Osteoblast (primary cell): ENCODE results near the gene H6PD. TPM values are rescaled to one million over a fixed set of nuclear protein-coding genes. Genes with fewer than 3 reads are reported as not detected.
A peak's percentile ranks its signal among the peaks of the same experiment; 100 is the strongest.

ENCODE experiments used
- DNase-seq: peaks from one replicate; pipeline ENCODE4 v3.0.0; 2011; ENCODE audit warnings: low spot score, mixed read lengths; ENCODE audit not compliant: insufficient read length; ENCODE audit errors: missing footprints
- H2AFZ ChIP-seq: 2 replicates; pipeline ENCODE4 v1.6.0; 2011; ENCODE audit warnings: mild to moderate bottlenecking, low read length
- H3K27ac ChIP-seq: 2 replicates; pipeline ENCODE4 v1.5.1; 2011; ENCODE audit warnings: mild to moderate bottlenecking, low read depth, low read length, moderate library complexity
- H3K27me3 ChIP-seq: 2 replicates; pipeline ENCODE4 v1.6.0; 2012; ENCODE audit warnings: mild to moderate bottlenecking, control low read depth, inconsistent platforms, low read length, moderate library complexity; ENCODE audit not compliant: insufficient read depth
- H3K36me3 ChIP-seq: 2 replicates; pipeline ENCODE4 v1.5.1; 2011; ENCODE audit warnings: mild to moderate bottlenecking, low read length, control low read depth, moderate library complexity; ENCODE audit not compliant: insufficient read depth
- H3K4me1 ChIP-seq: 2 replicates; pipeline ENCODE4 v1.5.1; 2011; ENCODE audit warnings: mild to moderate bottlenecking, low read length, control low read depth, moderate library complexity; ENCODE audit not compliant: insufficient read depth
- H3K4me2 ChIP-seq: 2 replicates; pipeline ENCODE4 v1.6.0; 2011; ENCODE audit warnings: mild to moderate bottlenecking, low read length; ENCODE audit not compliant: insufficient read depth
- H3K4me3 ChIP-seq: fragments of 200-600 bp; sonication (generic); 3 replicates; pipeline ENCODE4 v1.5.1; 2012; ENCODE audit warnings: mild to moderate bottlenecking, low read length, inconsistent platforms; ENCODE audit not compliant: insufficient read depth
- H3K79me2 ChIP-seq: 2 replicates; pipeline ENCODE4 v1.6.0; 2012; ENCODE audit warnings: mild to moderate bottlenecking, low read length, control low read depth, inconsistent platforms; ENCODE audit not compliant: insufficient read depth
- H3K9me3 ChIP-seq: 2 replicates; pipeline ENCODE4 v1.5.1; 2011; ENCODE audit warnings: low read depth, low read length, control low read depth
- H4K20me1 ChIP-seq: 2 replicates; pipeline ENCODE4 v1.6.0; 2012; ENCODE audit warnings: mild to moderate bottlenecking, low read length, control low read depth; ENCODE audit not compliant: insufficient read depth
- total RNA-seq: library from RNA; depleted of rRNA; stranded (reverse); fragments of >200 nt; gene quantifications from 2 replicates; pipeline ENCODE4 v1.2.3, GENCODE V29; 2012
- TF ChIP-seq, protein P1 (sequence below): IDR thresholded peaks from 2 replicates; pipeline ENCODE4 v1.5.1; 2011; ENCODE audit warnings: mild to moderate bottlenecking, low read depth, low read length, moderate library complexity; ENCODE audit errors: extremely low read depth

Gene H6PD
- total RNA-seq, 1 donor: 51.4 TPM

DNA sequence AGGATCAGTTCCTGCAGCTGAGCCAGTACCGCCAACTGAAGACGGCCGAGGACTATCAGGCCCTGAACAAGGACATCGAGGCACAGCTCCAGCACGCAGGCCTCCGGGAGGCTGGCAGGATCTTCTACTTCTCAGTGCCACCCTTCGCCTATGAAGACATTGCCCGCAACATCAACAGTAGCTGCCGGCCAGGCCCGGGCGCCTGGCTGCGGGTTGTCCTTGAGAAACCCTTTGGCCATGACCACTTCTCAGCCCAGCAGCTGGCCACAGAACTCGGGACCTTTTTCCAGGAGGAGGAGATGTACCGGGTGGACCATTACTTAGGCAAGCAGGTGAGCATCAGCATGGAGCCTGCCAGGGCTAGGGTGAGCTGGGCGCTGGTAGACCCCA, 10.7 kb downstream of the H6PD start:
- Histone ChIP-seq H3K36me3 (peaks cover 19% of the 10 kb centered on the region), H2AFZ (no peak overlapping the region), H3K27ac (no peak overlapping the region), H3K27me3 (no peaks in the 10 kb centered on the region), H3K4me3 (no peak overlapping the region), H3K4me2 (no peak overlapping the region), H3K79me2 (peaks cover 51% of the 10 kb centered on the region), H4K20me1 (peaks cover 3% of the 10 kb centered on the region), H3K4me1 (peaks cover 15% of the 10 kb centered on the region), H3K9me3 (no peaks in the 10 kb centered on the region)
- TF ChIP-seq, protein P1, sequence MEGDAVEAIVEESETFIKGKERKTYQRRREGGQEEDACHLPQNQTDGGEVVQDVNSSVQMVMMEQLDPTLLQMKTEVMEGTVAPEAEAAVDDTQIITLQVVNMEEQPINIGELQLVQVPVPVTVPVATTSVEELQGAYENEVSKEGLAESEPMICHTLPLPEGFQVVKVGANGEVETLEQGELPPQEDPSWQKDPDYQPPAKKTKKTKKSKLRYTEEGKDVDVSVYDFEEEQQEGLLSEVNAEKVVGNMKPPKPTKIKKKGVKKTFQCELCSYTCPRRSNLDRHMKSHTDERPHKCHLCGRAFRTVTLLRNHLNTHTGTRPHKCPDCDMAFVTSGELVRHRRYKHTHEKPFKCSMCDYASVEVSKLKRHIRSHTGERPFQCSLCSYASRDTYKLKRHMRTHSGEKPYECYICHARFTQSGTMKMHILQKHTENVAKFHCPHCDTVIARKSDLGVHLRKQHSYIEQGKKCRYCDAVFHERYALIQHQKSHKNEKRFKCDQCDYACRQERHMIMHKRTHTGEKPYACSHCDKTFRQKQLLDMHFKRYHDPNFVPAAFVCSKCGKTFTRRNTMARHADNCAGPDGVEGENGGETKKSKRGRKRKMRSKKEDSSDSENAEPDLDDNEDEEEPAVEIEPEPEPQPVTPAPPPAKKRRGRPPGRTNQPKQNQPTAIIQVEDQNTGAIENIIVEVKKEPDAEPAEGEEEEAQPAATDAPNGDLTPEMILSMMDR: no peak
- no peak for DNase-seq

- TF ChIP-seq, protein P1: no peak
- H3K27me3 ChIP-seq: no peaks in the 10 kb centered on the region
- H3K4me2 ChIP-seq: no peak overlapping the region
- DNase-seq: no peak
- H4K20me1 ChIP-seq: peaks cover 3% of the 10 kb centered on the region
- H3K4me3 ChIP-seq: no peak overlapping the region
- H3K9me3 ChIP-seq: no peaks in the 10 kb centered on the region
- H2AFZ ChIP-seq: no peak overlapping the region
- peaks cover 51% of the 10 kb centered on the region for H3K79me2 ChIP-seq
- H3K27ac ChIP-seq: no peak overlapping the region
- H3K36me3 ChIP-seq: peaks cover 15% of the 10 kb centered on the region
- H3K4me1 ChIP-seq: peaks cover 11% of the 10 kb centered on the region
Measured at GRCh38 chr1:9245661-9246060, 11.1 kb downstream of the H6PD start.

DNA sequence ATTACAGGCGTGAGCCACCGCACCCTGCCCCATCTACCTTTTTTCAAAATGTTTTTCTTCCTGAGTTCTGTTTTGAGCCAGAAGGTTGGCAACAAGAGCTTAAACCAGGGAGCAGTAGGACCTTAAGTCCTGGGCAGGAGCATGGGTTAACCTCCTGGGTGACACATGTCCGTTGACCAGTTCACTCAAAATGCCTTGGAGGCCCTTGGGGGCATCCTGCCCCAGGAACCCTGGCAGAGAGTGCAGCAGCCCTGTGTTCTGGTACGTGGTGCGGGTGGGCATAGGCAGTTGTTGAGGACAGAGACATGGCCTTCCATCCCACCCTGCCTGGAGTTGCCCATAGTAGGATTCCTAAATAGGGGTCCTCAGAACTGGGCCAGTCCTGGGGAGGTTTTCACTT, 11.6 kb downstream of the H6PD start:
- H3K9me3 ChIP-seq: no peaks in the 10 kb centered on the region
- DNase-seq: peak; percentile 66
- H2AFZ ChIP-seq: no peak overlapping the region
- TF ChIP-seq, protein P1: no peak
- no peak overlapping the region for H3K27ac ChIP-seq
- H3K4me2 ChIP-seq: no peak overlapping the region
- no peak overlapping the region for H3K4me3 ChIP-seq
- H3K27me3 ChIP-seq: no peaks in the 10 kb centered on the region
- peaks cover 3% of the 10 kb centered on the region for H4K20me1 ChIP-seq
- peaks cover 13% of the 10 kb centered on the region for H3K36me3 ChIP-seq
- peaks cover 51% of the 10 kb centered on the region for H3K79me2 ChIP-seq
- peaks cover 5% of the 10 kb centered on the region for H3K4me1 ChIP-seq

- peaks cover 49% of the 10 kb centered on the region for H3K79me2 ChIP-seq
- no peak overlapping the region for H3K4me3 ChIP-seq
- no peak overlapping the region for H3K4me2 ChIP-seq
- peaks cover 22% of the 10 kb centered on the region for H3K36me3 ChIP-seq
- DNase-seq: peak; percentile 51
- no peaks in the 10 kb centered on the region for H3K9me3 ChIP-seq
- peaks cover 4% of the 10 kb centered on the region for H3K4me1 ChIP-seq
- peaks cover 3% of the 10 kb centered on the region for H4K20me1 ChIP-seq
- no peaks in the 10 kb centered on the region for H3K27me3 ChIP-seq
- TF ChIP-seq, protein P1: no peak
- H2AFZ ChIP-seq: no peak overlapping the region
- H3K27ac ChIP-seq: no peak overlapping the region
Measured at GRCh38 chr1:9246841-9247785, 12.5 kb downstream of the H6PD start.
